ENCODE measurements around the gene R3HCC1L. TPM values are rescaled to one million over a fixed set of nuclear protein-coding genes. Genes with fewer than 3 reads are reported as not detected.

R3HCC1L gene
- total RNA-seq, 1 donor from 2014 or later, result 12.3 TPM

GRCh38 chr10:98265403-98266378, 131.2 kb downstream of the R3HCC1L start:
- intact Hi-C loops (cut with DNase I), result loop anchor here (5.0 kb wide), 1 partner anchor 182 kb away; the partner anchor contains the start of gene HPS1

DNA sequence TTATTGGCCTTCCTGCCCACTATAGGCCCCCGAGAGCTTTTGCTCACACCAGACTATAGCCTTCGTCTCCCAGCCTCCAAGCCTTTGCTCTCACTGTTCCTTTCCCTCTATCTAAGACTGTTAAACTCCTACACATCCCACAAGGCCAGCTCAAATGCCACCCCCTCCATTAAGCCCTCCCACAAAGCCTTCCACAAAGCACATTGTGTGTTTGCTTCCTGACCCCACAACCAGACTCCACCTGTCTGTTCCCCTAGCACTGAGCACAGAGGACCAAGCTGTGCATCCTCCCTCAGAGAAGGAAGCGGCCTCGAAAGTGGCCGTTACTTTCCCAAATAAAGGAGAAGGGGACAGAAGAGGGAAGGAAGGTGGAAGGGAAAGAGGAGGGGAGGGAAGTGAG, 132.2 kb downstream of the R3HCC1L start:
- intact Hi-C loops (cut with DNase I), result loop anchor here (5.0 kb wide), 1 partner anchor 181 kb away; the partner anchor contains the start of gene HPS1
- peak overlapping the region in 1 of 2 donors; percentile 49 for H3K4me3 ChIP-seq
- H3K4me1 ChIP-seq, result peaks cover 41% of the 10 kb centered on the region
- no peak for TF ChIP-seq POLR2AphosphoS5 (IDR thresholded peaks at IDR 0.05; ENCODE audit: insufficient read depth in 1 of 2, low read depth in 1 of 2)
- TF ChIP-seq POLR2A (IDR thresholded peaks at IDR 0.05), result no peak
- TF ChIP-seq, protein P1, sequence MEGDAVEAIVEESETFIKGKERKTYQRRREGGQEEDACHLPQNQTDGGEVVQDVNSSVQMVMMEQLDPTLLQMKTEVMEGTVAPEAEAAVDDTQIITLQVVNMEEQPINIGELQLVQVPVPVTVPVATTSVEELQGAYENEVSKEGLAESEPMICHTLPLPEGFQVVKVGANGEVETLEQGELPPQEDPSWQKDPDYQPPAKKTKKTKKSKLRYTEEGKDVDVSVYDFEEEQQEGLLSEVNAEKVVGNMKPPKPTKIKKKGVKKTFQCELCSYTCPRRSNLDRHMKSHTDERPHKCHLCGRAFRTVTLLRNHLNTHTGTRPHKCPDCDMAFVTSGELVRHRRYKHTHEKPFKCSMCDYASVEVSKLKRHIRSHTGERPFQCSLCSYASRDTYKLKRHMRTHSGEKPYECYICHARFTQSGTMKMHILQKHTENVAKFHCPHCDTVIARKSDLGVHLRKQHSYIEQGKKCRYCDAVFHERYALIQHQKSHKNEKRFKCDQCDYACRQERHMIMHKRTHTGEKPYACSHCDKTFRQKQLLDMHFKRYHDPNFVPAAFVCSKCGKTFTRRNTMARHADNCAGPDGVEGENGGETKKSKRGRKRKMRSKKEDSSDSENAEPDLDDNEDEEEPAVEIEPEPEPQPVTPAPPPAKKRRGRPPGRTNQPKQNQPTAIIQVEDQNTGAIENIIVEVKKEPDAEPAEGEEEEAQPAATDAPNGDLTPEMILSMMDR (IDR thresholded peaks at IDR 0.05), result no peak
- H3K27ac ChIP-seq, result peak overlapping the region; percentile 89
- H3K27me3 ChIP-seq, result no peaks in the 10 kb centered on the region
- DNase-seq (ENCODE audit: extremely low spot score in 2 of 2), result no peak
- no peaks in the 10 kb centered on the region for H3K36me3 ChIP-seq
- H3K9me3 ChIP-seq, result no peaks in the 10 kb centered on the region

More at GRCh38 chr10:98265403-98266378, 131.2 kb downstream of the R3HCC1L start:
- no peaks in the 10 kb centered on the region for H3K27me3 ChIP-seq
- H3K4me1 ChIP-seq, result peaks cover 45% of the 10 kb centered on the region
- no peaks in the 10 kb centered on the region for H3K9me3 ChIP-seq
- peak overlapping the region; percentile 89 for H3K27ac ChIP-seq
- peak in 1 of 2 donors; percentile 79 for DNase-seq (ENCODE audit: extremely low spot score in 2 of 2)
- TF ChIP-seq POLR2A (IDR thresholded peaks at IDR 0.05), result no peak
- no peak for TF ChIP-seq POLR2AphosphoS5 (IDR thresholded peaks at IDR 0.05; ENCODE audit: insufficient read depth in 1 of 2, low read depth in 1 of 2)
- TF ChIP-seq, protein P1 (IDR thresholded peaks at IDR 0.05), result no peak
- H3K4me3 ChIP-seq, result peak overlapping the region in 1 of 2 donors; percentile 7
- H3K36me3 ChIP-seq, result no peaks in the 10 kb centered on the region

DNA sequence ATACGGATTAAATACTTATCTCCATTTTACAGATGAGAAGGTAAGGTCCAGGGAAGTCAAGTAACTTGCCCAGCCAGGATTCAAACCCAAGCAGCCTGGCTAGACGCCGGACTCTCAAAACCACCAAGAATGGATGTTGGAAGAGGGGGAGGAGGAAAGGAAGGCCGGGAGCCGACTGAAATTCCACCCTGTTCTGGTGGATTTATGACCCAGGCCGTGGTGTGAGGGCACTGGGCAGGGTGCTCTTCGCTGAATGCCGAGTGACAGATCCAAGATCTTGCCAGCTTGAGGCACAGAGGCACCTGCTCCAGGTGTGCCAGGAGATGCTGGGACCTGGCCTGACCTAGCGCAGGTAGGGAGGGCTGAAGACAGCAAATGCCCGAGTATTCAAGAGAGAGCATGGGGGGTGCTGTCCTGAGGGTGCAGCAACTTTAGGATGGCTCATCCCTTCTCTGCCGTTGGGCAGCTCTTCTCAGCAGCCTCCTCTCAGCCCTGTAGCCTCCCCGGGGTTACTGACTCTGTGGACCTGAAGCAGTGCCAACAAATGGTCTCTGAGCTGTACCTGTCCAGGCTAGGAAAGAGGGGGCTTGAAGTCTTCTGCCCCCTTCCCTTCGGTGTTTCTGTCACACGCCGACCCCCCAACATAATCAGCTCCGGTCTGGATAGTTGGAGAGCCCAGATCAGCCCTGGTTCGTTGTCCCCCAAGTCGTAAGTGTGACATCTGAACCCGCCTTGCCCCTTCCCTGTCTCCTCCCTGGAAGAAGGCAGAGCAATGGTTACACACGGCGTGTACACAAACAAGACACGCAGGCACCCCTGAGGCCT, 132.8 kb downstream of the R3HCC1L start:
- no peaks in the 10 kb centered on the region for H3K27me3 ChIP-seq
- H3K27ac ChIP-seq, result peak overlapping the region; percentile 89
- intact Hi-C loops (cut with DNase I), result loop anchor here (5.0 kb wide), 1 partner anchor 180 kb away; the partner anchor contains the start of gene HPS1
- H3K36me3 ChIP-seq, result no peaks in the 10 kb centered on the region
- no peaks in the 10 kb centered on the region for H3K9me3 ChIP-seq
- no peak for TF ChIP-seq POLR2A (IDR thresholded peaks at IDR 0.05)
- no peak for TF ChIP-seq POLR2AphosphoS5 (IDR thresholded peaks at IDR 0.05; ENCODE audit: insufficient read depth in 1 of 2, low read depth in 1 of 2)
- TF ChIP-seq, protein P1 (IDR thresholded peaks at IDR 0.05), result no peak
- H3K4me3 ChIP-seq, result peak overlapping the region; percentile 49 to 56
- peaks cover 41% of the 10 kb centered on the region for H3K4me1 ChIP-seq
- DNase-seq (ENCODE audit: extremely low spot score in 2 of 2), result no peak

DNA sequence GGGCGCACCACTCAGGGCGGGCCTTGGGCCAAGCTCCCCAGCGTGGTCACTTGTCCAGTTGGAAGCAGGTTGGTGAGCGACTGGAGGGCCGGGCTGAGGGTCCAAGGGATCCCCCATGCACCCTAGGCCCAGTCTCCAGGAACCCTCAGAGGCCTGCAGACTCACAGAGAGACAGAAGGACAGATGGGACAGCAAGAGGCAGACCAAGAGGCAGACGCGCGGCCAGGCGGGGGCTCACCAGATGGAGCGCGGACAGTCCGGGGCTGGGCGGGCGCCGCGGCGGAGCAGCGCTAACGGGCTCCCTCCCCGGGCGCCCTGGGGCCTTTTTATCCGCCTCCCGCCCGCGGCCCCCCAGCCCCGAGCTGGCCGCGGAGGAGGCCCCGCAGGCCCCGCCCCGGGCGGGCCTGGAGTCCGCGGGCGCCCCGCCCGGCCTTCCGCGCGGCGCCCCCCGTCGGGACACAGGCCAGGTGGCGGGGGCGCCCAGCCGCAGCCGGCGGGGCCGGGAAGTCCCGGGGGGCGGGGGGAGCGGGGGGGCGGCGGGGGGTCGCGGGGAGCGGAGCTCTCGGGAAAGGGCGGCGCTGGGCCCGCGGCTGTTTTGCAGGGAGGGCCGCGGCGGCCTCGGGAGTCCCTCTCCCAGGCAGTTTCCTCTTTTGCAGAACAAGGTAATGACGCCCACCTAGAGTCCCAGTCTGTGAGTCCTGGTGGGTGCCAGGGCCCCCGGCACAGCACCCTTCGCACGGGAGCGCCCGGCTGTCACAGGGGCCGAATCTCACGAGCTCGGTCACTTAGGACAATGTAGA, 133.6 kb downstream of the R3HCC1L start, which contains the start of gene LOXL4:
LOXL4 (minus strand) TSS at position 301 of the 800 bp plus-strand sequence. CDS start 5,175 bp downstream, outside the sequence.
- peak within 1 kb of the TSS; percentile 49 to 56 for H3K4me3 ChIP-seq
- no peaks in the 10 kb centered on the region for H3K36me3 ChIP-seq
- intact Hi-C loops (cut with DNase I), result loop anchor here (5.0 kb wide), 1 partner anchor 179 kb away; the partner anchor contains the start of gene HPS1
- H3K9me3 ChIP-seq, result no peaks in the 10 kb centered on the region
- peaks cover 37% of the 10 kb centered on the region for H3K4me1 ChIP-seq
- H3K27me3 ChIP-seq, result no peaks in the 10 kb centered on the region
- TF ChIP-seq, protein P1 (IDR thresholded peaks at IDR 0.05), result no peak
- peak in 1 of 2 donors; percentile 9 for TF ChIP-seq POLR2A (IDR thresholded peaks at IDR 0.05)
- H3K27ac ChIP-seq, result peak within 1 kb of the TSS; percentile 89
- DNase-seq (ENCODE audit: extremely low spot score in 2 of 2), result no peak
